ENCODE results near the gene MGAT4C.

MGAT4C gene

GRCh38 chr12:86229772-86230171, 26.4 kb downstream of the MGAT4C start:
- DNase-seq (ENCODE audit: low read depth in 2 of 2, low spot score in 1 of 2): no peak

- no peak for DNase-seq (ENCODE audit: low read depth in 2 of 2, low spot score in 1 of 2)
Observed at GRCh38 chr12:86228656-86229055, 27.5 kb downstream of the MGAT4C start.

GRCh38 chr12:86226481-86226880, 29.7 kb downstream of the MGAT4C start:
- no peak for DNase-seq (ENCODE audit: low read depth in 2 of 2, low spot score in 1 of 2)

GRCh38 chr12:86216591-86216990, 39.6 kb downstream of the MGAT4C start:
- no peak for DNase-seq (ENCODE audit: low read depth in 2 of 2, low spot score in 1 of 2)

- DNase-seq (ENCODE audit: low read depth in 2 of 2, low spot score in 1 of 2): no peak
Observed at GRCh38 chr12:86213012-86213411, 43.2 kb downstream of the MGAT4C start.

GRCh38 chr12:86198696-86199444, 57.3 kb downstream of the MGAT4C start:
- no peak for DNase-seq (ENCODE audit: low read depth in 2 of 2, low spot score in 1 of 2)

GRCh38 chr12:86196465-86196864, 59.7 kb downstream of the MGAT4C start:
- no peak for DNase-seq (ENCODE audit: low read depth in 2 of 2, low spot score in 1 of 2)

- DNase-seq (ENCODE audit: low read depth in 2 of 2, low spot score in 1 of 2): no peak
Observed at GRCh38 chr12:86194721-86195120, 61.5 kb downstream of the MGAT4C start.

- DNase-seq (ENCODE audit: low read depth in 2 of 2, low spot score in 1 of 2): no peak
Observed at GRCh38 chr12:86193931-86194330, 62.3 kb downstream of the MGAT4C start.

- no peak for DNase-seq (ENCODE audit: low read depth in 2 of 2, low spot score in 1 of 2)
Observed at GRCh38 chr12:86188226-86188625, 68.0 kb downstream of the MGAT4C start.

GRCh38 chr12:86186449-86186848, 69.7 kb downstream of the MGAT4C start:
- DNase-seq (ENCODE audit: low read depth in 2 of 2, low spot score in 1 of 2): no peak

GRCh38 chr12:86179855-86180254, 76.3 kb downstream of the MGAT4C start:
- no peak for DNase-seq (ENCODE audit: low read depth in 2 of 2, low spot score in 1 of 2)

- DNase-seq (ENCODE audit: low read depth in 2 of 2, low spot score in 1 of 2): no peak
Observed at GRCh38 chr12:86174188-86174587, 82.0 kb downstream of the MGAT4C start.

- DNase-seq (ENCODE audit: low read depth in 2 of 2, low spot score in 1 of 2): no peak
Observed at GRCh38 chr12:86172913-86173443, 83.2 kb downstream of the MGAT4C start.

- DNase-seq (ENCODE audit: low read depth in 2 of 2, low spot score in 1 of 2): no peak
Observed at GRCh38 chr12:86170051-86170450, 86.1 kb downstream of the MGAT4C start.

- no peak for DNase-seq (ENCODE audit: low read depth in 2 of 2, low spot score in 1 of 2)
Observed at GRCh38 chr12:86158956-86159355, 97.2 kb downstream of the MGAT4C start.

GRCh38 chr12:86154620-86155019, 101.6 kb downstream of the MGAT4C start:
- DNase-seq (ENCODE audit: low read depth in 2 of 2, low spot score in 1 of 2): no peak

- no peak for DNase-seq (ENCODE audit: low read depth in 2 of 2, low spot score in 1 of 2)
Observed at GRCh38 chr12:86148612-86149011, 107.6 kb downstream of the MGAT4C start.

- no peak for DNase-seq (ENCODE audit: low read depth in 2 of 2, low spot score in 1 of 2)
Observed at GRCh38 chr12:86148071-86148470, 108.1 kb downstream of the MGAT4C start.

GRCh38 chr12:86145156-86145555, 111.0 kb downstream of the MGAT4C start:
- no peak for DNase-seq (ENCODE audit: low read depth in 2 of 2, low spot score in 1 of 2)

GRCh38 chr12:86143162-86143561, 113.0 kb downstream of the MGAT4C start:
- no peak for DNase-seq (ENCODE audit: low read depth in 2 of 2, low spot score in 1 of 2)

- no peak for DNase-seq (ENCODE audit: low read depth in 2 of 2, low spot score in 1 of 2)
Observed at GRCh38 chr12:86139671-86140070, 116.5 kb downstream of the MGAT4C start.

GRCh38 chr12:86138770-86139169, 117.4 kb downstream of the MGAT4C start:
- no peak for DNase-seq (ENCODE audit: low read depth in 2 of 2, low spot score in 1 of 2)
